ENCODE measurements around the gene CDK10.

- TF ChIP-seq TCF12 (IDR thresholded peaks at IDR 0.05; ENCODE audit: low read depth, low read length) (no peak), SMC3 (IDR thresholded peaks at IDR 0.05; ENCODE audit: borderline replicate concordance, low read length) (no peak), POLR2A (IDR thresholded peaks at IDR 0.05; ENCODE audit: low read depth, low read length) (no peak), NBN (IDR thresholded peaks at IDR 0.05) (no peak), ZNF622 (IDR thresholded peaks at IDR 0.05) (no peak), SIN3A (IDR thresholded peaks at IDR 0.05; ENCODE audit: low read depth, low read length) (no peak), POLR2AphosphoS5 (IDR thresholded peaks at IDR 0.05; ENCODE audit: low read length) (no peak), ZBTB33 (IDR thresholded peaks at IDR 0.05) (no peak), SRF (IDR thresholded peaks at IDR 0.05; ENCODE audit: low read depth in 2 of 2, low read length in 2 of 2) (no peak), CBFB (IDR thresholded peaks at IDR 0.05; ENCODE audit: low read depth) (no peak), JUND (IDR thresholded peaks at IDR 0.05; ENCODE audit: low read depth, low read length) (no peak)
- TF ChIP-seq, protein P1, sequence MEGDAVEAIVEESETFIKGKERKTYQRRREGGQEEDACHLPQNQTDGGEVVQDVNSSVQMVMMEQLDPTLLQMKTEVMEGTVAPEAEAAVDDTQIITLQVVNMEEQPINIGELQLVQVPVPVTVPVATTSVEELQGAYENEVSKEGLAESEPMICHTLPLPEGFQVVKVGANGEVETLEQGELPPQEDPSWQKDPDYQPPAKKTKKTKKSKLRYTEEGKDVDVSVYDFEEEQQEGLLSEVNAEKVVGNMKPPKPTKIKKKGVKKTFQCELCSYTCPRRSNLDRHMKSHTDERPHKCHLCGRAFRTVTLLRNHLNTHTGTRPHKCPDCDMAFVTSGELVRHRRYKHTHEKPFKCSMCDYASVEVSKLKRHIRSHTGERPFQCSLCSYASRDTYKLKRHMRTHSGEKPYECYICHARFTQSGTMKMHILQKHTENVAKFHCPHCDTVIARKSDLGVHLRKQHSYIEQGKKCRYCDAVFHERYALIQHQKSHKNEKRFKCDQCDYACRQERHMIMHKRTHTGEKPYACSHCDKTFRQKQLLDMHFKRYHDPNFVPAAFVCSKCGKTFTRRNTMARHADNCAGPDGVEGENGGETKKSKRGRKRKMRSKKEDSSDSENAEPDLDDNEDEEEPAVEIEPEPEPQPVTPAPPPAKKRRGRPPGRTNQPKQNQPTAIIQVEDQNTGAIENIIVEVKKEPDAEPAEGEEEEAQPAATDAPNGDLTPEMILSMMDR (IDR thresholded peaks at IDR 0.05 in 2 of 3, conservative IDR thresholded peaks at IDR 0.05 in 1 of 3; ENCODE audit: control insufficient read depth in 2 of 3, extremely low read depth in 1 of 3, insufficient read depth in 1 of 3, low read depth in 3 of 3, low read length in 3 of 3): no peak
- TF ChIP-seq, protein P2, sequence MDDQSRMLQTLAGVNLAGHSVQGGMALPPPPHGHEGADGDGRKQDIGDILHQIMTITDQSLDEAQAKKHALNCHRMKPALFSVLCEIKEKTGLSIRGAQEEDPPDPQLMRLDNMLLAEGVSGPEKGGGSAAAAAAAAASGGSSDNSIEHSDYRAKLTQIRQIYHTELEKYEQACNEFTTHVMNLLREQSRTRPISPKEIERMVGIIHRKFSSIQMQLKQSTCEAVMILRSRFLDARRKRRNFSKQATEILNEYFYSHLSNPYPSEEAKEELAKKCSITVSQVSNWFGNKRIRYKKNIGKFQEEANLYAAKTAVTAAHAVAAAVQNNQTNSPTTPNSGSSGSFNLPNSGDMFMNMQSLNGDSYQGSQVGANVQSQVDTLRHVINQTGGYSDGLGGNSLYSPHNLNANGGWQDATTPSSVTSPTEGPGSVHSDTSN (IDR thresholded peaks at IDR 0.05; ENCODE audit: insufficient replicate concordance, low read depth, low read length): no peak
Observed at GRCh38 chr16:89716493-89716892, 30.0 kb downstream of the CDK10 start.
